ENCODE measurements around the gene LRRC75A. TPM values are rescaled to one million over a fixed set of nuclear protein-coding genes. Genes with fewer than 3 reads are reported as not detected.

Gene LRRC75A
- total and polyA plus RNA-seq, 2 of the 8 experiments (the other 6 are each of a cell fraction or from before 2014, with no cell fraction given) = 9.7 to 9.9 TPM

DNA sequence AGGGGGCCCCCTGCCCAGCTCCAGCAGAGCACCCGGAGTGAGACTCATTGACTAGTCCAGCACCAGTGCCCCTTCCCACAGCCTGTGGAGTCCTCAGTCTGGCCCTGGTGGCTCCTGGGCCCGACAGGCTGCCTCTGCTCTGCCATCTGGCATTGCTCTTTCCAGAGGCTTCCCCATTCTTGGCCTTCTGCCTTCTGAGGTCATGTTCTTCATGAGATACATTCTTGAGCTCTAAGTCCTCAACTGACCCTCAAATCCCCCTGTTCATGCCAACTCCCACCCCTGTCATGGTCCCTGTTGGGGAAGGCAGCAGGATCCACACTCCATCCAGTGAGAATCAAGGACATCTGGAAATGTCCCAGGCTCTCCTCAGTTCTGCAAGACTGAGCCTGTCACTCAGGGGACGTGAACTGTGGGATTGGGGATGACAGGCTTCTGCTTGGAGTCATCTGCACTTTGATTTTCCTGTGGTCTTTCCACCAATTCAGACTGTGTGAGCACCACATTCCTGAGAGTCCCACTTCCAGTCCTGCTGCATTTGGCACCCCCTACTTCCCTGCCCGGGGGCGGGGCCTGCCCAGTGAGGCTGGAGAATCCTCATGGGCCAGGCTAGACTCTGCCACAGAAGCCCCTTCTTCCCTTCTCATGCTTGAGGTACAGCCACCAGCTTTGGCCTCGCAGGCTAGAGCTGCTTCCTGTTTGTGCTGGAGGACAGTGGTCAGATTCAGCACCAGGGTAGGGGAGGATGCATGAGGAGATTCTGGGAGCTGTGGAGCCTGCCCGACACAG, 73.9 kb downstream of the LRRC75A start:
- H3K4me2 ChIP-seq (ENCODE audit: insufficient read depth in 1 of 2, low read depth in 2 of 2, low read length in 2 of 2) = no peak overlapping the region
- FAIRE-seq = no peak
- no peak overlapping the region for H3K4ac ChIP-seq (replicated peaks; ENCODE audit: insufficient read length, low read depth, low read length)
- H3K9me3 ChIP-seq (ENCODE audit: insufficient read depth in 2 of 2, low read depth in 1 of 2, low read length in 1 of 2) = no peaks in the 10 kb centered on the region
- no peak overlapping the region for H4K5ac ChIP-seq (ENCODE audit: insufficient read length, low read depth, low read length)
- H3K27me3 ChIP-seq (replicated peaks in 1 of 4; ENCODE audit: control insufficient read depth in 3 of 4, extremely low read depth in 1 of 4, insufficient read depth in 3 of 4, low read length in 3 of 4) = no peaks in the 10 kb centered on the region
- H3K4me1 ChIP-seq (replicated peaks in 1 of 4; ENCODE audit: control insufficient read depth in 3 of 4, insufficient read depth in 4 of 4, low read length in 3 of 4) = peaks cover 0 to 12% (median 5%) of the 10 kb centered on the region in 4 experiments; a peak in 6 of 7 replicates
- H3K23ac ChIP-seq (ENCODE audit: insufficient read length) = no peak overlapping the region
- DNase-seq (ENCODE audit: low read depth in 1 of 2, low spot score in 2 of 2) = no peak
- no peaks in the 10 kb centered on the region for H3K23me2 ChIP-seq (ENCODE audit: low read depth, low read length)
- no peaks in the 10 kb centered on the region for H4K20me1 ChIP-seq (replicated peaks in 1 of 2; ENCODE audit: control insufficient read depth in 1 of 2, insufficient read depth in 2 of 2, low read length in 2 of 2)
- H3K18ac ChIP-seq (ENCODE audit: extremely low read depth, low read length) = no peak overlapping the region
- H2BK120ac ChIP-seq (replicated peaks; ENCODE audit: low read depth, low read length) = no peak overlapping the region
- H2AK5ac ChIP-seq (ENCODE audit: low read depth, low read length) = no peak overlapping the region
- H2AFZ ChIP-seq (ENCODE audit: low read length) = no peak overlapping the region
- no peak overlapping the region for H3K27ac ChIP-seq (ENCODE audit: low read depth, low read length)
- H4K8ac ChIP-seq (ENCODE audit: extremely low read depth, insufficient read depth, low read length) = no peak overlapping the region
- no peak overlapping the region for H2BK20ac ChIP-seq (ENCODE audit: low read length)
- CTCF ChIA-PET (ENCODE audit: partially characterized antibody) = interaction anchor here (0.7 to 6.2 kb wide), 5 partner anchors 10 to 53 kb away, joined by 3 to 53 read pairs (median 10); no protein-coding TSS in a partner anchor
- H3K4me3 ChIP-seq (ENCODE audit: extremely low read depth in 1 of 4, insufficient read depth in 2 of 4, low read depth in 3 of 4, low read length in 4 of 4) = no peak overlapping the region
- H2BK15ac ChIP-seq (ENCODE audit: low read length) = 0 out of 2 replicates have a peak overlapping the region, but pooled peaks have one; percentile 29
- POLR2A ChIA-PET (ENCODE audit: partially characterized antibody) = interaction anchor here (0.6 to 9.2 kb wide), 5 partner anchors 9 to 37 kb away, joined by 3 to 78 read pairs (median 4); partner anchors contain the start of gene UBB
- no peak overlapping the region for H4K91ac ChIP-seq (replicated peaks; ENCODE audit: insufficient read length, low read length)
- H3K79me1 ChIP-seq (ENCODE audit: low read depth, low read length) = no peaks in the 10 kb centered on the region
- 0 out of 2 replicates have a peak overlapping the region, but pooled peaks have one; percentile 68 for H2BK12ac ChIP-seq (ENCODE audit: low read depth, low read length)
- WGBS, 2 experiments (ENCODE audit: extremely low coverage in 1 of 2, insufficient coverage in 1 of 2, insufficient read length in 1 of 2, insufficient replicate concordance in 2 of 2, low coverage in 1 of 2, low lambda C conversion rate in 2 of 2, missing lambda C conversion rate in 1 of 2) = 78% methylated on average over 7 of the region's 7 CpGs; no CpG with 5 or more reads in 1 of the 2 experiments
- no peak overlapping the region for H3K14ac ChIP-seq (ENCODE audit: insufficient read length)
- no peak overlapping the region for H3K56ac ChIP-seq (replicated peaks; ENCODE audit: insufficient read length, low read depth, low read length)
- no peak overlapping the region for H3K9ac ChIP-seq (replicated peaks in 1 of 4; ENCODE audit: extremely low read depth in 1 of 4, low read depth in 3 of 4, low read length in 3 of 4)
- no peak overlapping the region for H2BK5ac ChIP-seq (ENCODE audit: low read depth, low read length)
- no peaks in the 10 kb centered on the region for H3K36me3 ChIP-seq (ENCODE audit: control insufficient read depth in 2 of 4, insufficient read depth in 4 of 4, low read length in 3 of 4)
- no peaks in the 10 kb centered on the region for H3K79me2 ChIP-seq (ENCODE audit: control insufficient read depth in 1 of 2, insufficient read depth in 2 of 2, low read length in 2 of 2)
- TF ChIP-seq NRF1 (IDR thresholded peaks at IDR 0.05; ENCODE audit: low read depth, low read length) = no peak
- TF ChIP-seq RAD21 (IDR thresholded peaks at IDR 0.05 in 1 of 2, conservative IDR thresholded peaks at IDR 0.05 in 1 of 2; ENCODE audit: low read depth in 2 of 2, low read length in 2 of 2) = no peak
- TF ChIP-seq BCL11A (IDR thresholded peaks at IDR 0.05; ENCODE audit: low read depth in 2 of 2, low read length in 2 of 2) = no peak
- TF ChIP-seq KDM1A (IDR thresholded peaks at IDR 0.05; ENCODE audit: borderline replicate concordance, low read length) = no peak
- TF ChIP-seq, protein P1, sequence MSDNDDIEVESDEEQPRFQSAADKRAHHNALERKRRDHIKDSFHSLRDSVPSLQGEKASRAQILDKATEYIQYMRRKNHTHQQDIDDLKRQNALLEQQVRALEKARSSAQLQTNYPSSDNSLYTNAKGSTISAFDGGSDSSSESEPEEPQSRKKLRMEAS (IDR thresholded peaks at IDR 0.05) = no peak
- no peak for TF ChIP-seq YY1 (IDR thresholded peaks at IDR 0.05; ENCODE audit: low read depth, low read length)
- no peak for TF ChIP-seq SIN3A (conservative IDR thresholded peaks at IDR 0.05 in 1 of 2, IDR thresholded peaks at IDR 0.05 in 1 of 2; ENCODE audit: low read depth in 1 of 2, low read length in 2 of 2)
- TF ChIP-seq CREB1 (IDR thresholded peaks at IDR 0.05) = no peak
- no peak for TF ChIP-seq NANOG (IDR thresholded peaks at IDR 0.05; ENCODE audit: insufficient read depth, low read depth, low read length, poor library complexity, severe bottlenecking)
- no peak for TF ChIP-seq JUN (IDR thresholded peaks at IDR 0.05; ENCODE audit: low read depth, low read length)
- no peak for TF ChIP-seq CBX8 (IDR thresholded peaks at IDR 0.05; ENCODE audit: borderline replicate concordance, low read depth, low read length)

Data from H1 (cell line).